DMS53 treated with DMSO at 0.1 percent for 48 hours (cell line): ENCODE results near the gene ADAT1.
"Not testable (repeated sequence)": the region's sequence is repeated elsewhere in the genome, so short reads cannot be mapped to it uniquely, and the experiment has no call there.

Experiments used
- DNase-seq: peaks from one replicate; lab custom pipeline; 2025; ENCODE audit not compliant: unreplicated experiment; lab: John Stamatoyannopoulos, UW

Gene ADAT1

GRCh38 chr16:75620326-75621169 is 2.5 kb downstream of the ADAT1 start:
- DNase-seq: no peak

DNA sequence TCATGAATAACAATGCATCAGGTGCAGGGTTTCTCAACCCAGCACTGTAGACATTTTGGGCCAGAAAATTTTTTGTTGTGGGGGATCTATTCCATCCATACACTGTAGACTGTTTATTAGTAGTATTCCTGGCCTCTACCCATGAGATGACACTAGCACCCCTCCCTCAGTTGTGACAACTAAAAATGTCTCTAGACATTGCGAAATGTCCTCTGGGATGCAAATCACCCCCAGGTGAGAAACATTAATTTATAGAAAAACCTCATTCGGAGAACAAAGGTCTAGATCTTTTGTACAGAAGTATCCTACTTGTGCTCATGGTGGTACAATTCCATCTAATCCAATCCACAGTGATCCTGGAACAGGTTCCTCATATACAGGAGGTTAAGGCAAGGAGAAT is 4.3 kb downstream of the ADAT1 start:
- DNase-seq: no peak

GRCh38 chr16:75617121-75617520 is 6.0 kb downstream of the ADAT1 start:
- DNase-seq: no peak

DNA sequence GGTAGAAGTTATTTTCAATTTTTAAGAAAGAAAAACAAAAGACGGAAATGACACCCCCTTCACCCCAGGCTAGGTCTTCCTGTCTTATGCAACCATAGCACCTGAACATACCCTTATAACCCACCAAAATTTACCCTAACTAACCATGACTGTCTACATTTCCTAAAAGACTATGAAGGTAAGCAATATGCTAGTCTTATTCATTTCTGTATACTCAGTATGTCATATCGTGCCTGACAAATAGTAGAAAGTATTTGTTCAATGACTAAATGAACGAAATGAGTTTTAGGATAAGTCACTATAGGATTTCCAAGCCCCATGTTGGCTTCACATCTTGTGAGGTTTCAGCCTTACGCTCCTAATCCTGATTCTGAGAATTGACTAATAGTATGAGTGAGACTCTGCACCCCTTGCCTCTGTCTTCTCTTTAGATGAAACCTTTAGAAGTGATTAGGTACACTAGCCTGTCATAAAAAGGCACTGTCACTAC is 6.5 kb downstream of the ADAT1 start:
- DNase-seq: no peak

DNA sequence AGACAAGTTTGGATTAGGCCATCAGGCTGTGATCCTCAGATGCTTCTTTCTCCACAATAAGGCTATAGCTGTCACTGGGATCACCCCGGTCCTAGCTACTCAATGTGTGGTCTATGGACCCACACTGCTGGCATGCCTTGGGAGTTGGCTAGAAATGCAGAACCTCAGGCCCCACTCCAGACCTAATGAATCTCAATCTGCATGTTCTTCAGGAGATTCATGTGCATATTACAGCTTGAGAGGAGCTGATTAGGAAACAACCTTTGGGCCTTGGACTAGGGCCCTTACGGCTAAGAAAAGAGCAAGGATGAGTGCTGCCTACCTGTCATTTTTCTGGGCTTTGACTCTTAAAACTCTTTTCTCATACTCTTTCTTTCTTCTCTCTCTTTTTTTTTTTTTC is 7.5 kb downstream of the ADAT1 start:
- no peak for DNase-seq

DNA sequence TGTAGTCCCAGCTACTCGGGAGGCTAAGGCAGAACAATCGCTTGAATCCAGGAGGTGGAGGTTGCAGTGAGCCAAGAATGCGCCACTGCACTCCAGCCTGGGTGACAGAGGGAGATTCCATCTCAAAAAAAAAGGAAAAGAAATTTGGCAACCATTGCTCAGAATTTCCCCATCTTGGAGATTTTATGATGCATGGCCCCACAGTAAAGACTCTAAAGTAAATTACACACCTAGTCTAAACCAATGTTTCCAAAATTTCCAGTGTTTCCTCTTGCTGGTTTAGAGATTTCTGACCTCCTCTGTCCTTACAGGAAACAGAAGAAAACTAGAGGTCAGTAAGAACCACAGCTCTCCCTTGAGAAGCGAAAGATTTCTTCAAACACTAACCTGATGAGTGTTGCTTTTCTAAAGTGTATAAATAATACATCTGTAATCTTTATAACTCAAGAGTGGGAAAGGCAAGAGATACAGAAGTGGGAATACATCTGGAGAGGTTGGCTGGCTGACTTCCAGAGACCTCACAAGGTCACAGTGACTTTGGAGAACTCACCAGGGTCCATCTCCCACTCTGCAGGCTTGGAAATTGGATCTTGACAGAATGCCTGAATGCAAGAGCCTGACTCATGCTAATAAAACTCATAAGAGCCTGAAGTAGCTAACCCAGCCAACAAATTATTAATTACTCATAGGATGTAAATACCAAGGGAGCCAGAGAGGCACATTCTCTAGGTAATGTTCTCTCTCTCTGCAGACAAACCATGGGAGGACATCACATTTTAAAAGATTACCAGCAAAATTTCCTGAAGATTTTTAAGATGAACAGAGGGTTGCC is 8.8 kb downstream of the ADAT1 start:
- no peak for DNase-seq

GRCh38 chr16:75606507-75606906 is 16.6 kb downstream of the ADAT1 start:
- no peak for DNase-seq

- DNase-seq: no peak
These were observed 19.8 kb downstream of the ADAT1 start for GRCh38 chr16:75603241-75603640.

DNA sequence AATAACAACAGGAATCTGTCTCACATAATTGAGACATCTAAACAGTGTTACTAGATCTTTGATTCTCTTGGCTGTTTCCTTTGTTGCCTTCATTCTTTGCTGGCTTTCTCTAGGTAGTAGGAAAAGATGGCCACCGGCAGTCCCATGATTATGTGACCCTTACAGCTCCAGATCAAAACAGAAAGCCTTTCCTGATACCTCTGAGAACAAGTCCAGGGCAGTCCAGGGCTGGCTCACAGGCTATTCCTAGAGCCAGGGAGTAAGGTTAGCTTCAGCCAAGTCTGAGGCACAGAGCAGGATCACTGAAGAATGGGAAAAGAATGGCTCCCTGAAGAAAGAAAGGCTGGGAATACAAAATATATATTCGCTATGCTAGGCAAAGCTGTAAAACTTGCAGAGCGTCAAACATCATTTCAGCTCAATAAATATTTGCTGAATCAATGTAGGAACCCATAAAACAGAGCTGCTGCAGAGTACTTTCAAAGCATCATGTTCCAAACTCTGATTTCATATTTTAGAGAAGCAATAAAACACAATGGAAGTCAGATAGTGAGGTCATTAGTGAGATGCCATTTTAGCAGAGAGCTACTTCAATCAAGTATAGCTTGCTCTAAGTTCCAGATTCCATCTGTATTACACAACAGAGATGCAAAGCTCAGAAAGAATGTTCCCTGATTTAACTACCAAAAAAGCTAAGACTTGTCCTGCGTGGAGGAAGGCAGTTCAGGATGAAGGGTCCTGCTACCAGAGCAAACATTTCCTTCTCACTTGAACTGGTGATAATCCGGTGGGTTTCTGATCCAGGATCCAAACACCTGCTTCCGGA is 23.4 kb downstream of the ADAT1 start:
- DNase-seq: no peak

- peak; percentile 46 for DNase-seq
These were observed 29.0 kb downstream of the ADAT1 start for GRCh38 chr16:75593825-75594820.

- no peak for DNase-seq
These were observed 29.8 kb downstream of the ADAT1 start for GRCh38 chr16:75593308-75593707.

GRCh38 chr16:75591927-75592326 is 31.2 kb downstream of the ADAT1 start:
- not testable (repeated sequence) for DNase-seq

- DNase-seq: no peak
These were observed 31.9 kb downstream of the ADAT1 start for GRCh38 chr16:75590920-75591843.

DNA sequence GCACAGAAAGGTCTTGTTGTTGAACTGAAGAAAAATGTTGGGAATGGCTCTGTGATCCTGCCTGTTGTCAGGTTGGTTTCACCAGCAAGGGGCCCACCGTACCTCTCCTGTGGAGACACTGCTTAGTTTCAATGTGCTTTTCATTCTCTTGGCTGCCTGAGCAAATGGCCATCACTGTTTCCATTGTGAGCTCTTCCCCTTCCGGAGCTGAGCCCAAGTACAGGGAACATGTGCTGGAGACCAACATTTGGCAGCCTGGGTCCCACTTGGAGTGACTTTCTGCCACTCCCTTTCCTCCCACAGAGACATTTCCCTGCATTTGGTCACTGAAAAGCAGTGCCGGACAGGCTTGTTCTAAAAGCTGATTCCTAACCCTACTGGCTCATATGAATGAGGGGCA is 33.8 kb downstream of the ADAT1 start:
- DNase-seq: no peak

- DNase-seq: no peak
These were observed 34.4 kb downstream of the ADAT1 start for GRCh38 chr16:75588716-75589115.

DNA sequence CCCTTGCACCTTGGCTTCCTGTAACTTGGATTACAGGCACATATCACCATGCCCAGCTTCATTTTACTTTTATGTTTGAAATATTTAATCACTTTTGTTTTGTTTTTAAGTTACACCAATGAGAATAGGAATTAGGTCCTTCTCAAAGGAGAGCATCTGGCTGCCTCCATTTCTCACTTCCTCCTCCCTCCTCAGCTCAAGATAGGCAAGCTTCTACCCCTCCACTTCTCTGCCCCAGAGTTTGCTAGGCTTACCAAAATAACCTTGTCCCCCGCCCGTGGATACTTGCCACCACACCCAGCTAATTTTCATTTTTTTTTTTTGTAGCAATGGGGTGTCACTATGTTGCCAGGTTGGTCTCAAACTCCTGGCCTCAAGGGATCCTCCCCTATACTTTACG is 39.0 kb downstream of the ADAT1 start:
- DNase-seq: no peak

GRCh38 chr16:75579281-75579834 is 43.7 kb downstream of the ADAT1 start:
- DNase-seq: no peak

- DNase-seq: no peak
These were observed 44.4 kb downstream of the ADAT1 start for GRCh38 chr16:75578725-75579124.

DNA sequence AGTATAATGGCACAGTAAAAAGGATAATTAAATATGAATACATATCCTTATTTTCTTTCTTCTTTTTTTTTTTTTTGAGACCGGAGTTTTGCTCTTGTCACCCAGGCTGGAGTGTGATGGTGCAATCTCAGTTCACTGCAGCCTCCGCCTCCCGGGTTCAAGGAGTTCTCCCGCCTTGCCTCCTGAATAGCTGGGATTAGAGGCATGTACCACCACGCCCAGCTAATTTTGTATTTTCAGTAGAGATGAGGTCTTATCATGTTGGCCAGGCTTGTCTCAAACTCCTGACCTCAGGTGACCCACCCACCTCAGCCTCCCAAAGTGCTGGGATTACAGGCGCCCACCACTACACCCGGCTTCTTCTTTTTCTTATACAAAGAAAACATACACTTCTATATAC is 44.9 kb downstream of the ADAT1 start:
- no peak for DNase-seq
